Aorta (tissue), 5 donors: ENCODE data around the gene ARAP1. TPM values are rescaled to one million over a fixed set of nuclear protein-coding genes. Genes with fewer than 3 reads are reported as not detected.

Experiments
- ATAC-seq: fragments of 200-7000 bp; cut with Tn5 transposase; one replicate; pipeline ENCODE4 v1.9.1; 2022; ENCODE audit warnings: moderate library complexity; ENCODE audit not compliant: low FRiP score
- DNase-seq, 2 donors: peaks; one replicate each; pipeline ENCODE4 v3.0.0-alpha.2; 2020
- H3K27ac ChIP-seq, 2 donors: one replicate each; pipeline ENCODE4 v1.5.1; 2013; ENCODE audit warnings: low read length in 2 of 2, mild to moderate bottlenecking in 2 of 2, moderate library complexity in 2 of 2, control low read depth in 1 of 2, inconsistent platforms in 1 of 2, low read depth in 1 of 2
- H3K27me3 ChIP-seq, 2 donors: one replicate each; pipeline ENCODE4 v1.6.1; 2013; ENCODE audit warnings: control low read depth in 1 of 2, low read length in 1 of 2, mild to moderate bottlenecking in 1 of 2, moderate library complexity in 1 of 2; ENCODE audit not compliant: insufficient read depth in 2 of 2, control insufficient read depth in 1 of 2
- H3K36me3 ChIP-seq, 2 donors: one replicate each; pipeline ENCODE4 v1.6.1; 2013; ENCODE audit warnings: control low read depth in 1 of 2, low read length in 1 of 2, mild to moderate bottlenecking in 1 of 2; ENCODE audit not compliant: insufficient read depth in 2 of 2, control insufficient read depth in 1 of 2
- H3K4me1 ChIP-seq, 2 donors: one replicate each; pipeline ENCODE4 v1.6.1; 2013; ENCODE audit warnings: low read length in 2 of 2, control low read depth in 1 of 2, mild to moderate bottlenecking in 1 of 2, moderate library complexity in 1 of 2; ENCODE audit not compliant: insufficient read depth in 2 of 2, control insufficient read depth in 1 of 2
- H3K4me3 ChIP-seq, 2 donors: one replicate each; pipeline ENCODE4 v1.5.1; 2013; ENCODE audit warnings: low read length in 2 of 2, control low read depth in 1 of 2, mild to moderate bottlenecking in 1 of 2
- H3K9me3 ChIP-seq: one replicate; pipeline ENCODE4 v1.6.1; 2013; ENCODE audit warnings: mild to moderate bottlenecking, low read length; ENCODE audit not compliant: control insufficient read depth
- WGBS, 2 donors: extraction: QIAGEN DNeasy Blood & Tissue Kit; methylation state at CpG; one replicate each; pipeline ENCODE4 v1.1.7; 2013; 5-methylcytosine and 5-hydroxymethylcytosine counted together
- intact Hi-C, 2 donors: fragments of 100-400 bp; cut with DNase I; formaldehyde crosslinking; loops; one replicate each; pipeline versions ENCODE4 v1.14.2 to v1.15.0; 2022
- polyA plus RNA-seq, 2 donors: library from polyadenylated mRNA; stranded (reverse); fragments of 200-250 nt; gene quantifications; one replicate each; pipeline ENCODE4 v1.2.3, GENCODE V29; 2013
- total RNA-seq, 2 donors: library from RNA; stranded (reverse); fragmentation: NEBNext Ultra II Directional; extraction: Animal tissue kit (Norgen Biotek cat#: 25700); gene quantifications; one replicate each; pipeline ENCODE4 v1.2.1, GENCODE V29; 2021
- donor health status: healthy with polysubstance abuse.
- donor health status: Bipolar disorder and iron deficiency.
- donor health status: DM: no; HTN: no; CAD: no.
- donor health status: DM: no; HTN: no; CAD: no.
- donor health status: DM: yes; HTN: yes; CAD: no.

The ARAP1 gene
- total and polyA plus RNA-seq, 4 donors, result 30.8 to 166 (median 66.4) TPM

GRCh38 chr11:72710278-72710677 lies 41.9 kb downstream of the ARAP1 start:
- no peak for ATAC-seq
- DNase-seq, result peak in 1 of 2 donors; percentile 33
- no peaks in the 10 kb centered on the region for H3K9me3 ChIP-seq
- H3K4me1 ChIP-seq, result no peaks in the 10 kb centered on the region
- intact Hi-C loops, result no loop called here
- H3K27me3 ChIP-seq, result no peaks in the 10 kb centered on the region
- H3K4me3 ChIP-seq, result no peak overlapping the region
- H3K36me3 ChIP-seq, result peaks cover 0 to 2% of the 10 kb centered on the region in 2 donors
- H3K27ac ChIP-seq, result no peak overlapping the region
- 91 to 93% methylated on average over 11 of the region's 11 CpGs for WGBS, 2 donors

GRCh38 chr11:72709478-72710238 lies 42.5 kb downstream of the ARAP1 start:
- Histone ChIP-seq H3K27me3 (no peaks in the 10 kb centered on the region), H3K36me3 (peaks cover 0 to 2% of the 10 kb centered on the region in 2 donors), H3K9me3 (no peaks in the 10 kb centered on the region), H3K4me1 (no peaks in the 10 kb centered on the region), H3K4me3 (no peak overlapping the region), H3K27ac (no peak overlapping the region)
- no peak for DNase-seq
- WGBS, 2 donors, result 95% methylated on average over 20 of the region's 20 CpGs
- ATAC-seq, result no peak
- intact Hi-C loops, result no loop called here

DNA sequence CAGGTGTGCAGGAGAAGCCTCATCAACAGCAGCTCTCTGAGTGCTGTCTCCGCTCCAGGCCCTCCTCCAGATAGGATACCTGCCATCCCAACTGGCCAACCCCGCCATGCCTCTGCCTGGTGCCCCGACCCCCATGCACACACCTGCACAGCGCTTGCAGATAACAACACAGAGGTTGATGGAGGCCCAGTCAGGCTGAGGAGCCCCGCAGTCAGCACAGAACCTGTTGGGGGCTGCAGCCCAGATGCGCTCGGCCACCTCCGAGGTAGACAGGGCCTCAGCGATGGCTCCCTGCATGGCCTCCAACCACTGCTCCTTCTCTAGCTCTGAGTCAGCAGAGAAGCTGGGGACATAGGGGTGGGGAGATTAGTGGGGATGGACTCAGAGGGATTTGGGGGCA lies 45.2 kb downstream of the ARAP1 start:
- no peak for ATAC-seq
- Histone ChIP-seq H3K27me3 (no peaks in the 10 kb centered on the region), H3K36me3 (peaks cover 0 to 2% of the 10 kb centered on the region in 2 donors), H3K4me1 (no peaks in the 10 kb centered on the region), H3K4me3 (no peak overlapping the region), H3K27ac (no peak overlapping the region), H3K9me3 (no peaks in the 10 kb centered on the region)
- DNase-seq, result no peak
- 93 to 94% methylated on average over 9 of the region's 9 CpGs for WGBS, 2 donors
- intact Hi-C loops, result no loop called here

DNA sequence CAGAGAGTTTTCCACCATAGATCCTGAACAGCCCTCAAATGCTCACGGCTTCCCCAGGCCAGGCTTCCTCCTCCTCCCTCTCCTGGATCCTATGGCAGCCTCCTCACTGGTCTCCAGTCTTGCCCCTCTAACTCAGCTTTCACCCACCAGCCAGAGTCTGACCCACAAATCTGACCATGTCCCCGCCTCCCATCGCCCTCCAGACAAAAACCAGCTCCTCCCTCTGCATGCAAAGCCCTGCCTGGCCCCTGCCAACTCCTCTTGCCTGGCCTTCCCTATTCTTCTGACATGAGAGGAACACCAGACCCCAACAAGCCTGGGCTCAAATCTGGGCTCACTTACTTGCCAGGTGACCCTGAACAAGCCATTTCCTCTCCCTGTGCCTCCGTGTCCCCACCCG lies 45.6 kb downstream of the ARAP1 start:
- no peak for ATAC-seq
- no peak for DNase-seq
- no peaks in the 10 kb centered on the region for H3K27me3 ChIP-seq
- H3K9me3 ChIP-seq, result no peaks in the 10 kb centered on the region
- no peaks in the 10 kb centered on the region for H3K4me1 ChIP-seq
- H3K27ac ChIP-seq, result no peak overlapping the region
- H3K4me3 ChIP-seq, result no peak overlapping the region
- WGBS, 2 donors, result 80 to 82% methylated on average over 5 of the region's 5 CpGs
- H3K36me3 ChIP-seq, result peaks cover 0 to 2% of the 10 kb centered on the region in 2 donors
- intact Hi-C loops, result no loop called here

GRCh38 chr11:72705442-72706365 lies 46.5 kb downstream of the ARAP1 start:
- no peak for DNase-seq
- Histone ChIP-seq H3K4me1 (no peaks in the 10 kb centered on the region), H3K36me3 (peaks cover 0 to 2% of the 10 kb centered on the region in 2 donors), H3K27ac (no peak overlapping the region), H3K27me3 (no peaks in the 10 kb centered on the region), H3K4me3 (no peak overlapping the region), H3K9me3 (no peaks in the 10 kb centered on the region)
- intact Hi-C loops, result no loop called here
- 77 to 78% methylated on average over 12 of the region's 12 CpGs for WGBS, 2 donors
- ATAC-seq, result no peak

DNA sequence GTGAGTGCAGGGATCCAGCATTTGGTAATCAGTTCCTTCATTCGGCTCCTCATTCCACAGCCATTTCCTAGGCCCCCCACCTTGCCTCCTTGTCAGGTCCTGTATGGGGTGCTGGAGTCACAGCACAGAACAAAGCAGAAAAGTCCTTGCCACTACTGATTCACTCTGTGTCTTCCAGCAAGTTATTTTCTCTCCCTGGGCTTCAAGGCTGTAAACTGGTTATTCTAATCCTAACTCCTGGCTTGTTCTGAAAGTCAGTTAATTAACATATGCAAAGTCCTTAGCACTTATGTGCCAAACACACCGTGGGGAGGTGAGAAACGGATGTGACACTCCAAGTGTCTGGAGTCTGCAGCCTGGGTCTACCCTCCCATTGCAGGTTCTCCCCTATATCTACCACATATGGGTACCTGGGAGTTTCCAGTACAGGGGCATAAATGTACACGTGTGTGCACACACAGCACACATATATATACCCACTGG lies 47.4 kb downstream of the ARAP1 start:
- Histone ChIP-seq H3K27me3 (no peaks in the 10 kb centered on the region), H3K27ac (no peak overlapping the region), H3K4me3 (no peak overlapping the region), H3K36me3 (peaks cover 0 to 2% of the 10 kb centered on the region in 2 donors), H3K9me3 (no peaks in the 10 kb centered on the region), H3K4me1 (no peaks in the 10 kb centered on the region)
- DNase-seq (no peak), ATAC-seq (no peak)
- intact Hi-C loops, result no loop called here
- WGBS, 2 donors, result 44 to 61% methylated on average over 4 of the region's 4 CpGs

- H3K27me3 ChIP-seq, result no peaks in the 10 kb centered on the region
- intact Hi-C loops, result no loop called here
- ATAC-seq (peak; percentile 8), DNase-seq (no peak)
- no peak overlapping the region for H3K4me3 ChIP-seq
- H3K4me1 ChIP-seq, result no peaks in the 10 kb centered on the region
- 79 to 81% methylated on average over 13 of the region's 13 CpGs for WGBS, 2 donors
- no peaks in the 10 kb centered on the region for H3K9me3 ChIP-seq
- H3K27ac ChIP-seq, result no peak overlapping the region
- peaks cover 0 to 2% of the 10 kb centered on the region in 2 donors for H3K36me3 ChIP-seq
Observed at GRCh38 chr11:72704028-72704782, 48.0 kb downstream of the ARAP1 start.

GRCh38 chr11:72703267-72704008 lies 48.8 kb downstream of the ARAP1 start:
- no peaks in the 10 kb centered on the region for H3K9me3 ChIP-seq
- no peaks in the 10 kb centered on the region for H3K36me3 ChIP-seq
- no peaks in the 10 kb centered on the region for H3K4me1 ChIP-seq
- no peaks in the 10 kb centered on the region for H3K27me3 ChIP-seq
- DNase-seq (peak; percentile 84 to 87), ATAC-seq (peak; percentile 66)
- H3K4me3 ChIP-seq, result no peak overlapping the region
- 18 to 24% methylated on average over 9 to 11 of the region's 11 CpGs for WGBS, 2 donors
- no peak overlapping the region for H3K27ac ChIP-seq
- intact Hi-C loops, result no loop called here
